H1 (cell line): ENCODE data around the gene MEIOB. TPM values are rescaled to one million over a fixed set of nuclear protein-coding genes. Genes with fewer than 3 reads are reported as not detected.
A peak's percentile ranks its signal among the peaks of the same experiment; 100 is the strongest.

Source experiments
- CTCF ChIA-PET: fragments of 300-600 bp; sonication (Branson Sonifier 250); formaldehyde crosslinking; loops from one replicate; lab custom pipeline; 2021; ENCODE audit not compliant: partially characterized antibody; lab: Charles Lee
- POLR2A ChIA-PET: fragments of 300-600 bp; sonication (Branson Sonifier 250); formaldehyde crosslinking; loops from one replicate; lab custom pipeline; 2021; ENCODE audit warnings: inconsistent platforms; ENCODE audit not compliant: partially characterized antibody; lab: Charles Lee
- DNase-seq, 2 experiments: peaks; one replicate each; pipeline versions ENCODE4 v3.0.0 to v3.0.0-alpha.2; 2010 to 2022; ENCODE audit warnings: low spot score in 2 of 2, low read depth in 1 of 2, mixed read lengths in 1 of 2
- FAIRE-seq: peaks from 2 replicates; lab custom pipeline; 2011; peaks lifted over from hg19 to GRCh38; lab: Jason Lieb, UNC
- H2AFZ ChIP-seq: 2 replicates; pipeline ENCODE4 v1.8.1; 2012; ENCODE audit warnings: low read length, inconsistent platforms
- H2AK5ac ChIP-seq: 2 replicates; pipeline ENCODE4 v1.6.1; 2013; ENCODE audit warnings: low read depth, low read length
- H2BK120ac ChIP-seq: replicated peaks from 2 replicates; pipeline ENCODE3; 2013; ENCODE audit warnings: low read depth, low read length, inconsistent platforms
- H2BK12ac ChIP-seq: 2 replicates; pipeline ENCODE4 v1.6.1; 2013; ENCODE audit warnings: low read depth, low read length
- H2BK15ac ChIP-seq: 2 replicates; pipeline ENCODE4 v1.6.1; 2013; ENCODE audit warnings: low read length
- H2BK20ac ChIP-seq: 2 replicates; pipeline ENCODE4 v1.6.1; 2013; ENCODE audit warnings: low read length
- H2BK5ac ChIP-seq: 2 replicates; pipeline ENCODE4 v1.6.1; 2013; ENCODE audit warnings: low read depth, low read length
- H3K14ac ChIP-seq: 2 replicates; pipeline ENCODE4 v1.6.1; 2013; ENCODE audit warnings: inconsistent platforms; ENCODE audit not compliant: insufficient read length
- H3K18ac ChIP-seq: 2 replicates; pipeline ENCODE4 v1.6.1; 2013; ENCODE audit warnings: low read length; ENCODE audit errors: extremely low read depth
- H3K23ac ChIP-seq: 2 replicates; pipeline ENCODE4 v1.6.1; 2013; ENCODE audit warnings: inconsistent platforms; ENCODE audit not compliant: insufficient read length
- H3K23me2 ChIP-seq: 2 replicates; pipeline ENCODE4 v1.6.1; 2013; ENCODE audit warnings: low read depth, low read length
- H3K27ac ChIP-seq: 2 replicates; pipeline ENCODE4 v1.6.1; 2011; ENCODE audit warnings: low read depth, low read length, inconsistent platforms
- H3K27me3 ChIP-seq, 4 experiments: replicated peaks in 1 of 4; 1 replicate in 1 of 4; 2 replicates in 3 of 4; pipeline versions ENCODE4 v1.6.1 to v1.8.1; 2011 to 2013; ENCODE audit warnings: low read length in 3 of 4, mild to moderate bottlenecking in 3 of 4, inconsistent platforms in 2 of 4, mixed read lengths in 2 of 4, moderate library complexity in 1 of 4; ENCODE audit not compliant: control insufficient read depth in 3 of 4, insufficient read depth in 3 of 4; ENCODE audit errors: extremely low read depth in 1 of 4
- H3K36me3 ChIP-seq, 4 experiments: 2 replicates each; pipeline versions ENCODE4 v1.6.1 to v1.8.1; 2011 to 2013; ENCODE audit warnings: mild to moderate bottlenecking in 4 of 4, low read length in 3 of 4, moderate library complexity in 2 of 4, control low read depth in 1 of 4, inconsistent platforms in 1 of 4; ENCODE audit not compliant: insufficient read depth in 4 of 4, control insufficient read depth in 2 of 4
- H3K4ac ChIP-seq: replicated peaks from 2 replicates; pipeline ENCODE3; 2013; ENCODE audit warnings: low read length, low read depth, mixed read lengths, inconsistent platforms; ENCODE audit not compliant: insufficient read length
- H3K4me1 ChIP-seq, 4 experiments: replicated peaks in 1 of 4; 1 replicate in 1 of 4; 2 replicates in 3 of 4; pipeline versions ENCODE4 v1.6.1 to v1.8.1; 2011 to 2013; ENCODE audit warnings: low read length in 3 of 4, inconsistent platforms in 2 of 4, mixed read lengths in 1 of 4; ENCODE audit not compliant: insufficient read depth in 4 of 4, control insufficient read depth in 3 of 4
- H3K4me2 ChIP-seq, 2 experiments: 2 replicates each; pipeline versions ENCODE4 v1.6.1 to v1.8.1; 2011 to 2013; ENCODE audit warnings: low read depth in 2 of 2, low read length in 2 of 2, control low read depth in 1 of 2, inconsistent platforms in 1 of 2, mild to moderate bottlenecking in 1 of 2; ENCODE audit not compliant: insufficient read depth in 1 of 2
- H3K4me3 ChIP-seq, 4 experiments: fragments of 200-600, 300-600 bp in 1 of 4; sonication (generic), shearing (Covaris generic), sonication (Bioruptor Twin) in 1 of 4; 2 replicates each; pipeline versions ENCODE4 v1.5.1 to v1.8.1; 2011 to 2016; ENCODE audit warnings: low read length in 4 of 4, low read depth in 3 of 4, control low read depth in 2 of 4, inconsistent platforms in 2 of 4, mild to moderate bottlenecking in 2 of 4, mixed read lengths in 1 of 4, moderate library complexity in 1 of 4; ENCODE audit not compliant: insufficient read depth in 2 of 4; ENCODE audit errors: extremely low read depth in 1 of 4
- H3K56ac ChIP-seq: replicated peaks from 2 replicates; pipeline ENCODE3; 2013; ENCODE audit warnings: low read depth, mild to moderate bottlenecking, mixed read lengths, low read length, inconsistent platforms; ENCODE audit not compliant: insufficient read length
- H3K79me1 ChIP-seq: 2 replicates; pipeline ENCODE4 v1.6.1; 2013; ENCODE audit warnings: low read depth, low read length, control low read depth
- H3K79me2 ChIP-seq, 2 experiments: 2 replicates each; pipeline versions ENCODE4 v1.6.1 to v1.8.1; 2012 to 2013; ENCODE audit warnings: low read length in 2 of 2, mild to moderate bottlenecking in 2 of 2, inconsistent platforms in 1 of 2; ENCODE audit not compliant: insufficient read depth in 2 of 2, control insufficient read depth in 1 of 2
- H3K9ac ChIP-seq, 4 experiments: replicated peaks in 1 of 4; 1 replicate in 1 of 4; 2 replicates in 3 of 4; pipeline versions ENCODE4 v1.6.1 to v1.8.1; 2011 to 2013; ENCODE audit warnings: low read depth in 3 of 4, low read length in 3 of 4, control low read depth in 2 of 4, mild to moderate bottlenecking in 2 of 4, moderate library complexity in 2 of 4, inconsistent platforms in 1 of 4; ENCODE audit errors: extremely low read depth in 1 of 4
- H3K9me3 ChIP-seq, 2 experiments: 2 replicates each; pipeline versions ENCODE4 v1.6.1 to v1.8.1; 2012 to 2013; ENCODE audit warnings: mild to moderate bottlenecking in 2 of 2, moderate library complexity in 2 of 2, control low read depth in 1 of 2, inconsistent platforms in 1 of 2, low read depth in 1 of 2, low read length in 1 of 2, mixed read lengths in 1 of 2; ENCODE audit not compliant: insufficient read depth in 2 of 2
- H4K20me1 ChIP-seq, 2 experiments: replicated peaks in 1 of 2; 2 replicates each; pipeline versions ENCODE3 to v1.8.1; 2011 to 2013; ENCODE audit warnings: inconsistent platforms in 2 of 2, low read length in 2 of 2, mild to moderate bottlenecking in 1 of 2; ENCODE audit not compliant: insufficient read depth in 2 of 2, control insufficient read depth in 1 of 2
- H4K5ac ChIP-seq: 2 replicates; pipeline ENCODE4 v1.6.1; 2013; ENCODE audit warnings: low read length, low read depth, mixed read lengths, inconsistent platforms; ENCODE audit not compliant: insufficient read length
- H4K8ac ChIP-seq: 2 replicates; pipeline ENCODE4 v1.8.0; 2013; ENCODE audit warnings: mild to moderate bottlenecking, moderate library complexity, low read length, inconsistent platforms; ENCODE audit not compliant: insufficient read depth; ENCODE audit errors: extremely low read depth
- H4K91ac ChIP-seq: replicated peaks from 2 replicates; pipeline ENCODE3; 2013; ENCODE audit warnings: low read length, mixed read lengths, inconsistent platforms; ENCODE audit not compliant: insufficient read length
- ATF3 ChIP-seq: IDR thresholded peaks from 2 replicates; pipeline ENCODE4 v1.6.1; 2011; ENCODE audit warnings: low read depth, mild to moderate bottlenecking, low read length; ENCODE audit not compliant: insufficient read depth
- CTBP2 ChIP-seq: IDR thresholded peaks from 2 replicates; pipeline ENCODE4 v1.7.0; 2011; ENCODE audit warnings: borderline replicate concordance, mild to moderate bottlenecking, moderate library complexity, mixed read lengths, low read length; ENCODE audit not compliant: insufficient read depth, insufficient read length
- GTF2F1 ChIP-seq: IDR thresholded peaks from 2 replicates; pipeline ENCODE4 v1.6.1; 2012; ENCODE audit warnings: low read depth, low read length, improper control_type of control experiment, borderline replicate concordance
- JUND ChIP-seq: IDR thresholded peaks from 2 replicates; pipeline ENCODE4 v1.6.1; 2011; ENCODE audit warnings: mild to moderate bottlenecking, improper control_type of control experiment, low read length
- POLR2A ChIP-seq, 2 experiments: IDR thresholded peaks; 1 replicate in 1 of 2; 2 replicates in 1 of 2; pipeline ENCODE4 v1.6.1; 2011; ENCODE audit warnings: low read depth in 2 of 2, low read length in 2 of 2, mild to moderate bottlenecking in 2 of 2; ENCODE audit errors: control extremely low read depth in 1 of 2
- RAD21 ChIP-seq, 2 experiments: IDR thresholded peaks in 1 of 2; conservative IDR thresholded peaks in 1 of 2; 2 replicates each; pipeline ENCODE4 v1.6.1; 2011; ENCODE audit warnings: low read depth in 2 of 2, low read length in 2 of 2, improper control_type of control experiment in 1 of 2, inconsistent platforms in 1 of 2, mild to moderate bottlenecking in 1 of 2, moderate library complexity in 1 of 2
- SIRT6 ChIP-seq: IDR thresholded peaks from one replicate; pipeline ENCODE4 v1.7.1; 2012; ENCODE audit warnings: low read length, inconsistent platforms
- SP1 ChIP-seq: IDR thresholded peaks from 2 replicates; pipeline ENCODE4 v1.6.1; 2011; ENCODE audit warnings: low read depth, low read length
- SRF ChIP-seq: IDR thresholded peaks from 2 replicates; pipeline ENCODE4 v1.6.1; 2011; ENCODE audit warnings: mild to moderate bottlenecking, low read depth, low read length, moderate library complexity
- WGBS, 2 experiments: shearing (Covaris generic) in 1 of 2; methylation state at CpG; one replicate each; pipeline versions ENCODE4 v1.1.6 to v1.1.7; 2013 to 2015; ENCODE audit warnings: low lambda C conversion rate in 2 of 2, mixed read lengths in 2 of 2, inconsistent platforms in 1 of 2, low coverage in 1 of 2, missing lambda C conversion rate in 1 of 2; ENCODE audit not compliant: insufficient replicate concordance in 2 of 2, insufficient coverage in 1 of 2, insufficient read length in 1 of 2; ENCODE audit errors: extremely low coverage in 1 of 2, missing lambda C conversion rate in 1 of 2; 5-methylcytosine and 5-hydroxymethylcytosine counted together
- polyA plus RNA-seq, 7 experiments: library from polyadenylated mRNA; depleted of rRNA in 3 of 7; stranded (reverse) in 5 of 7; unstranded in 2 of 7; fragments of >200 nt in 5 of 7; fragments of 200-250 nt in 2 of 7; gene quantifications; 1 replicate in 5 of 7; 2 replicates in 1 of 7; 4 replicates in 1 of 7; pipeline versions ENCODE4 v1.2.1 to v1.2.3, GENCODE V29; 2011 to 2013; ENCODE audit warnings: missing spikeins in 2 of 7, mixed read lengths in 2 of 7
- total RNA-seq: library from RNA; stranded (reverse); fragmentation: NEBNext Ultra II Directional; extraction: Animal tissue kit (Norgen Biotek cat#: 25700); gene quantifications from 2 replicates; pipeline ENCODE4 v1.2.1, GENCODE V29; 2021
- TF ChIP-seq, protein P1 (sequence below), 3 experiments: IDR thresholded peaks; 1 replicate in 2 of 3; 2 replicates in 1 of 3; pipeline versions ENCODE4 v1.5.1 to v1.6.1; 2011; ENCODE audit warnings: low read length in 3 of 3, mild to moderate bottlenecking in 3 of 3, inconsistent platforms in 2 of 3, low read depth in 1 of 3, moderate library complexity in 1 of 3; ENCODE audit not compliant: insufficient read depth in 1 of 3; ENCODE audit errors: control extremely low read depth in 1 of 3

Gene MEIOB
- total and polyA plus RNA-seq, 2 of the 8 experiments (the other 6 are each of a cell fraction or from before 2014, with no cell fraction given), result 0.63 to 1.1 TPM

DNA sequence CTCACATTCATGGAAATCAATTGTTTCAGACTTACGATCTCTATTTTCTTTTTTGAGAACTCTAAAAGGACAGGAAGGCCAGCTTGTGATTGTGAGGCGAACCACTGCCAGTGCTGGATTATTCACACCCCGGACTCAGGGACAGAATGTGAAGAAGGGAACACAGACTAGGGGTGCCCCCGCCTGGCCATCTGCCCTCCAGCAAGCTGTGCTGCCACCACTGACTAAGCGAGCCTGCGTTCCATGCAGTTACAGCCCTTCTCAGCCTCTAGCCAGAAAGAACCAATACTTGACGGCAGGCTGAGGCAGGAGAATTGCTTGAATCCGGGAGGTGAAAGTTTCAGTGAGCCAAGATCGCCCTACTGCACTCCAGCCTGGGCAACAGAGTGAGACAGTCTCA lies 48.1 kb downstream of the MEIOB start:
- no peak overlapping the region for H3K4me2 ChIP-seq
- ChIA-PET POLR2A (interaction anchor here (0.9 to 1.6 kb wide), 2 partner anchors 51 to 53 kb away, joined by 4 read pairs; partner anchors contain the start of gene NME3), CTCF (interaction anchor here (0.8 to 2.9 kb wide), 13 partner anchors 9 to 122 kb away, joined by 3 to 14 read pairs (median 4); partner anchors contain the start of genes MAPK8IP3, NUBP2 and SPSB3)
- no peak overlapping the region for H3K14ac ChIP-seq
- H3K18ac ChIP-seq, result no peak overlapping the region
- H2BK5ac ChIP-seq, result no peak overlapping the region
- H3K9me3 ChIP-seq, result no peaks in the 10 kb centered on the region
- H3K79me1 ChIP-seq, result peaks cover 8% of the 10 kb centered on the region
- H2BK120ac ChIP-seq, result no peak overlapping the region
- no peak overlapping the region for H3K4ac ChIP-seq
- H3K4me1 ChIP-seq, result peaks cover 0 to 10% (median 3%) of the 10 kb centered on the region in 4 experiments; a peak in 5 of 7 replicates
- H4K20me1 ChIP-seq, result peaks cover 4 to 12% of the 10 kb centered on the region in 2 experiments
- H3K4me3 ChIP-seq, result no peak overlapping the region
- FAIRE-seq (peak; percentile 60), DNase-seq (peak in 1 of 2 experiments; percentile 58)
- peaks cover 3% of the 10 kb centered on the region; the same call in 1 of the 2 replicates for H3K23me2 ChIP-seq
- H3K36me3 ChIP-seq, result peaks cover 0 to 2% (median 0%) of the 10 kb centered on the region in 4 experiments; a peak in 2 of 8 replicates
- H3K27ac ChIP-seq, result no peak overlapping the region
- H3K56ac ChIP-seq, result no peak overlapping the region
- H2BK20ac ChIP-seq, result no peak overlapping the region
- no peak overlapping the region for H4K91ac ChIP-seq
- H3K23ac ChIP-seq, result no peak overlapping the region
- no peak overlapping the region for H4K5ac ChIP-seq
- no peak overlapping the region for H2AK5ac ChIP-seq
- H2BK12ac ChIP-seq, result no peak overlapping the region
- peaks cover 0 to 5% (median 0%) of the 10 kb centered on the region in 4 experiments; a peak in 4 of 7 replicates for H3K27me3 ChIP-seq
- no peak overlapping the region for H4K8ac ChIP-seq
- H2BK15ac ChIP-seq, result no peak overlapping the region
- 62% methylated on average over 9 of the region's 9 CpGs; no CpG with 5 or more reads in 1 of the 2 experiments for WGBS, 2 experiments
- H2AFZ ChIP-seq, result no peak overlapping the region
- no peak overlapping the region for H3K9ac ChIP-seq
- peaks cover 0 to 14% of the 10 kb centered on the region in 2 experiments; a peak in 2 of 4 replicates for H3K79me2 ChIP-seq
- TF ChIP-seq RAD21 (IDR thresholded peaks at IDR 0.05 in 1 of 2, conservative IDR thresholded peaks at IDR 0.05 in 1 of 2; ENCODE audit: low read depth in 2 of 2, low read length in 2 of 2) (peak; percentile 59 to 70), POLR2A (IDR thresholded peaks at IDR 0.05; ENCODE audit: control extremely low read depth in 1 of 2, low read depth in 2 of 2, low read length in 2 of 2) (no peak), JUND (no peak), SP1 (no peak), ATF3 (no peak), SIRT6 (no peak), SRF (no peak), GTF2F1 (no peak), CTBP2 (no peak)
- TF ChIP-seq, protein P1, sequence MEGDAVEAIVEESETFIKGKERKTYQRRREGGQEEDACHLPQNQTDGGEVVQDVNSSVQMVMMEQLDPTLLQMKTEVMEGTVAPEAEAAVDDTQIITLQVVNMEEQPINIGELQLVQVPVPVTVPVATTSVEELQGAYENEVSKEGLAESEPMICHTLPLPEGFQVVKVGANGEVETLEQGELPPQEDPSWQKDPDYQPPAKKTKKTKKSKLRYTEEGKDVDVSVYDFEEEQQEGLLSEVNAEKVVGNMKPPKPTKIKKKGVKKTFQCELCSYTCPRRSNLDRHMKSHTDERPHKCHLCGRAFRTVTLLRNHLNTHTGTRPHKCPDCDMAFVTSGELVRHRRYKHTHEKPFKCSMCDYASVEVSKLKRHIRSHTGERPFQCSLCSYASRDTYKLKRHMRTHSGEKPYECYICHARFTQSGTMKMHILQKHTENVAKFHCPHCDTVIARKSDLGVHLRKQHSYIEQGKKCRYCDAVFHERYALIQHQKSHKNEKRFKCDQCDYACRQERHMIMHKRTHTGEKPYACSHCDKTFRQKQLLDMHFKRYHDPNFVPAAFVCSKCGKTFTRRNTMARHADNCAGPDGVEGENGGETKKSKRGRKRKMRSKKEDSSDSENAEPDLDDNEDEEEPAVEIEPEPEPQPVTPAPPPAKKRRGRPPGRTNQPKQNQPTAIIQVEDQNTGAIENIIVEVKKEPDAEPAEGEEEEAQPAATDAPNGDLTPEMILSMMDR (IDR thresholded peaks at IDR 0.05; ENCODE audit: control extremely low read depth in 1 of 3, insufficient read depth in 1 of 3, low read depth in 1 of 3, low read length in 3 of 3), result peak; percentile 63 to 74 (median 66)
